WTC11 (cell line): ENCODE data around the gene CCNG2.

Experiments used
- CTCF ChIP-seq: fragments of 200-600 bp; IDR thresholded peaks from 2 replicates; pipeline ENCODE4 v1.8.0; 2022; ENCODE audit warnings: antibody characterized with exemption
- TCF7 ChIP-seq: sonication (generic); formaldehyde crosslinking; IDR thresholded peaks from 2 replicates; pipeline ENCODE4 v1.8.0; 2022; ENCODE audit warnings: mild to moderate bottlenecking, low read depth, missing genetic modification reagents, moderate library complexity

DNA sequence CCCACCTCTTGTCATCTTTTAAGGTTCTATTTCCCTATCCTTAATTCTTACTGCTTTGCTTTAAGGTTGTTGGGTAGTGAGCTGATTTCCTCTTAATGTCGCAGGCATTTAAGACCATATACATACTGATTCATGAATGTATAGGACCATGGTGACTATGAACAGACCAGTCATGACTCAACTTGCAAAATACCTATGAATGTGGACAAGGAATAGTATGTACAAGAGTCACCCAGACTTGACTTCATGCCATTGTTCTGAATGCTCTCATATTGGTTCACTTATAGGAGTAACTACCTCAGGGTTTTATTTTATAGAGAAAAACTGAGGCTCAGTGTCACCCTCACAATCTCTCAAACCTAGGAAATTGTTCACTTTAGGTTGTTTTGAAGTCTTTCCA lies 44.3 kb downstream of the CCNG2 start:
- TF ChIP-seq TCF7 (no peak), CTCF (no peak)
